Uterus (tissue), 4 donors: ENCODE data around the gene DRG1. TPM values are rescaled to one million over a fixed set of nuclear protein-coding genes. Genes with fewer than 3 reads are reported as not detected.

ENCODE experiments used
- DNase-seq, 2 donors: peaks; one replicate each; pipeline ENCODE4 v3.0.0-alpha.2; 2019 to 2020
- H3K27ac ChIP-seq, 2 donors: fragments of 200-600 bp; sonication (generic); 1 replicate in 1 of 2; 2 replicates in 1 of 2; pipeline ENCODE4 v1.5.1; 2016 to 2018
- H3K27me3 ChIP-seq, 2 donors: fragments of 200-600 bp; sonication (generic); one replicate each; pipeline ENCODE4 v1.5.1; 2018 to 2019; ENCODE audit warnings: control low read depth in 1 of 2
- H3K36me3 ChIP-seq, 2 donors: fragments of 200-600 bp; sonication (generic); one replicate each; pipeline ENCODE4 v1.5.1; 2019; ENCODE audit warnings: control low read depth in 1 of 2
- H3K4me1 ChIP-seq, 2 donors: fragments of 200-600 bp; sonication (generic); one replicate each; pipeline ENCODE4 v1.5.1; 2018 to 2019; ENCODE audit warnings: control low read depth in 1 of 2
- H3K4me3 ChIP-seq, 2 donors: fragments of 200-600 bp; sonication (generic); 1 replicate in 1 of 2; 2 replicates in 1 of 2; pipeline ENCODE4 v1.5.1; 2018 to 2019; ENCODE audit warnings: mild to moderate bottlenecking in 1 of 2
- H3K9me3 ChIP-seq, 2 donors: fragments of 200-600 bp; sonication (generic); one replicate each; pipeline ENCODE4 v1.5.1; 2019; ENCODE audit warnings: control low read depth in 1 of 2
- POLR2A ChIP-seq, 2 donors: fragments of 450-650 bp; IDR thresholded peaks; one replicate each; pipeline ENCODE4 v1.6.1; 2016; ENCODE audit warnings: antibody characterized with exemption in 2 of 2, mild to moderate bottlenecking in 1 of 2, moderate library complexity in 1 of 2
- intact Hi-C: fragments of 100-400 bp; cut with DNase I; formaldehyde crosslinking; loops from one replicate; pipeline ENCODE4 v1.15.1; 2023; ENCODE audit warnings: low total_unique reads
- total RNA-seq, 4 donors: library from RNA; depleted of rRNA in 3 of 4; stranded (reverse); fragments of >200 nt in 3 of 4; gene quantifications; one replicate each; pipeline versions ENCODE4 v1.1.0 to v1.2.4, GENCODE V29; 2014 to 2023
- TF ChIP-seq, protein P1 (sequence below), 4 experiments: fragments of 200-600 bp in 2 of 4; fragments of 450-650 bp in 2 of 4; sonication (generic) in 2 of 4; IDR thresholded peaks; one replicate each; pipeline ENCODE4 v1.5.1; 2016 to 2019; ENCODE audit warnings: antibody characterized with exemption in 4 of 4, mild to moderate bottlenecking in 2 of 4, moderate library complexity in 1 of 4
- donor health status: DM: yes; HTN: yes; CAD: no.

DRG1 gene
- total RNA-seq, 4 donors from 2014 or later, result 9.2 to 98.2 (median 40.9) TPM

DNA sequence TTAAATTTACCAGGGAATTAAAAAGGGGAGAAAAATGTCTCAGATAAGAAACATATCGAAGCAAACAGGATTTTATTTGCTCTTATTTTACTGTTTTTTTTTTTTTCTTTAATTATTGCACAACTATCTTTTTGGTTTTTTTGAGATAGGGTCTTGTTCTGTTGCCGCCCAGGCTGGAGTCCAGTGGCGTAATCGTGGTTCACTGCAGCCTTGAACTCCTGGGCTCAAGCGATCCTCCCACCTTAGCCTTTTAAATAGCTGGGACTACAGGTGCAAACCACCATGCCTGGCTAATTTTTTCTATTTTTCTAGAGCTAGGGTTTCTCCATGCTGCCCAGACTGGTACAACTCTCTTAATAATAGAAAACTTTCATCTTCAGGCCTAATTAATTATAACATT is 32.5 kb downstream of the DRG1 start:
- Histone ChIP-seq H3K36me3 (no peaks in the 10 kb centered on the region), H3K27ac (no peak overlapping the region), H3K9me3 (no peaks in the 10 kb centered on the region), H3K4me3 (no peak overlapping the region), H3K27me3 (no peaks in the 10 kb centered on the region), H3K4me1 (no peaks in the 10 kb centered on the region)
- no peak for DNase-seq
- intact Hi-C loops, result no loop called here
- TF ChIP-seq, protein P1, sequence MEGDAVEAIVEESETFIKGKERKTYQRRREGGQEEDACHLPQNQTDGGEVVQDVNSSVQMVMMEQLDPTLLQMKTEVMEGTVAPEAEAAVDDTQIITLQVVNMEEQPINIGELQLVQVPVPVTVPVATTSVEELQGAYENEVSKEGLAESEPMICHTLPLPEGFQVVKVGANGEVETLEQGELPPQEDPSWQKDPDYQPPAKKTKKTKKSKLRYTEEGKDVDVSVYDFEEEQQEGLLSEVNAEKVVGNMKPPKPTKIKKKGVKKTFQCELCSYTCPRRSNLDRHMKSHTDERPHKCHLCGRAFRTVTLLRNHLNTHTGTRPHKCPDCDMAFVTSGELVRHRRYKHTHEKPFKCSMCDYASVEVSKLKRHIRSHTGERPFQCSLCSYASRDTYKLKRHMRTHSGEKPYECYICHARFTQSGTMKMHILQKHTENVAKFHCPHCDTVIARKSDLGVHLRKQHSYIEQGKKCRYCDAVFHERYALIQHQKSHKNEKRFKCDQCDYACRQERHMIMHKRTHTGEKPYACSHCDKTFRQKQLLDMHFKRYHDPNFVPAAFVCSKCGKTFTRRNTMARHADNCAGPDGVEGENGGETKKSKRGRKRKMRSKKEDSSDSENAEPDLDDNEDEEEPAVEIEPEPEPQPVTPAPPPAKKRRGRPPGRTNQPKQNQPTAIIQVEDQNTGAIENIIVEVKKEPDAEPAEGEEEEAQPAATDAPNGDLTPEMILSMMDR (IDR thresholded peaks at IDR 0.05), result no peak
- TF ChIP-seq POLR2A (IDR thresholded peaks at IDR 0.05), result no peak

- Histone ChIP-seq H3K9me3 (no peaks in the 10 kb centered on the region), H3K36me3 (no peaks in the 10 kb centered on the region), H3K27me3 (no peaks in the 10 kb centered on the region), H3K27ac (no peak overlapping the region), H3K4me1 (no peaks in the 10 kb centered on the region), H3K4me3 (no peak overlapping the region)
- intact Hi-C loops, result no loop called here
- no peak for DNase-seq
- TF ChIP-seq, protein P1 (IDR thresholded peaks at IDR 0.05), result no peak
- TF ChIP-seq POLR2A (IDR thresholded peaks at IDR 0.05), result no peak
Observed at GRCh38 chr22:31436132-31436531, 36.7 kb downstream of the DRG1 start.

DNA sequence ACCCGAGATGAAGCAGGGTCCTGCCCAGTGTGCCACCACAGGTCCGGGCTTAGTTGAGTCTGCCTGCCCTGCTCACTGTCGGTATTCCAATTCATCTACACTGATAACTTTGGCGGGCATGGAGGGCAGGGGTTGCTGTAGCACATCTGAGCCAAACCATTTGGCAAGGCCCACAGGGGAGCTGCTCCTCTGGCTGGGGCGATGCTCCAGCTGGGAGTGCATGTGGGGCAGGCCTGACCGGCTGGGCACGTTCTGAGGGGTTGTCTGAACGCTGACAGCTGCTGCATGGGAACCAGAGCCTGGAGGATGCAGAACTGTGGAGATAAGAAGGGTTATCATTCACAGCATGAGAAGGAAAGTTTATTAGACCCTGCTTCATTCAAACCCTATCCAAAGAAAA is 40.4 kb downstream of the DRG1 start:
- TF ChIP-seq, protein P1 (IDR thresholded peaks at IDR 0.05), result no peak
- TF ChIP-seq POLR2A (IDR thresholded peaks at IDR 0.05), result no peak
- DNase-seq, result no peak
- H3K27me3 ChIP-seq, result no peaks in the 10 kb centered on the region
- no peaks in the 10 kb centered on the region for H3K9me3 ChIP-seq
- H3K4me1 ChIP-seq, result no peaks in the 10 kb centered on the region
- H3K36me3 ChIP-seq, result no peaks in the 10 kb centered on the region
- H3K4me3 ChIP-seq, result no peak overlapping the region
- intact Hi-C loops, result no loop called here
- H3K27ac ChIP-seq, result no peak overlapping the region

- no peak for TF ChIP-seq POLR2A (IDR thresholded peaks at IDR 0.05)
- TF ChIP-seq, protein P1 (IDR thresholded peaks at IDR 0.05), result no peak
- no peaks in the 10 kb centered on the region for H3K36me3 ChIP-seq
- no peak for DNase-seq
- H3K4me3 ChIP-seq, result no peak overlapping the region
- no peak overlapping the region for H3K27ac ChIP-seq
- H3K27me3 ChIP-seq, result no peaks in the 10 kb centered on the region
- H3K4me1 ChIP-seq, result no peaks in the 10 kb centered on the region
- no peaks in the 10 kb centered on the region for H3K9me3 ChIP-seq
- intact Hi-C loops, result no loop called here
Observed at GRCh38 chr22:31440681-31441080, 41.3 kb downstream of the DRG1 start.

DNA sequence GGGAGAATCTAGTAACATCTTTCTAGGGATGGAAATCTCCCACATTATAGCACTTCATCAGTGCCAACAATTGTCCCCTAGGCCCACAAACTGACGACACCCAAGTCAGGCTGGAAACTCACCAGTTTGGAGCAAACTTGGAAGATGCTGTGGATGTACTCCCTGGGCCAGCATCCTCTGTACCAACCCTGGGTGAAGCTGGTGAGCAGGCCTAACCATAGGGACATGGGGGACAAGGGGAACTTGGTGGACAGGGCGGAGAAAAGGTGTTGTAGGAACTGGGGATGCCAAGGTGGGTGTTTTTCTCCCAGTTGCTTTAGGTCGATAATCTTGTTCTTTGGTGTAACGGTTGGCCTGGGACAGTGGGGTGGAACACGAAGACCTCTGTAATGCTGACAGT is 42.2 kb downstream of the DRG1 start:
- Histone ChIP-seq H3K27ac (no peak overlapping the region), H3K27me3 (no peaks in the 10 kb centered on the region), H3K4me1 (no peaks in the 10 kb centered on the region), H3K4me3 (no peak overlapping the region), H3K36me3 (no peaks in the 10 kb centered on the region), H3K9me3 (no peaks in the 10 kb centered on the region)
- intact Hi-C loops, result no loop called here
- DNase-seq, result no peak
- TF ChIP-seq POLR2A (IDR thresholded peaks at IDR 0.05), result no peak
- TF ChIP-seq, protein P1 (IDR thresholded peaks at IDR 0.05), result no peak
